Endothelial cell (in vitro differentiated cells): Measurements from ENCODE around the gene NDRG3. TPM values are rescaled to one million over a fixed set of nuclear protein-coding genes. Genes with fewer than 3 reads are reported as not detected.
A peak's percentile ranks its signal among the peaks of the same experiment; 100 is the strongest.

Source experiments
- DNase-seq: peaks from one replicate; pipeline ENCODE4 v3.0.0; 2021; ENCODE audit warnings: low spot score
- H3K27ac Mint-ChIP-seq: one replicate; pipeline ENCODE4 v1.8.0; 2021; ENCODE audit warnings: mixed read lengths, inconsistent platforms; ENCODE audit not compliant: unreplicated experiment
- H3K27me3 Mint-ChIP-seq: one replicate; pipeline ENCODE4 v1.8.0; 2021; ENCODE audit warnings: mild to moderate bottlenecking, moderate library complexity, mixed read lengths, inconsistent platforms; ENCODE audit not compliant: unreplicated experiment
- H3K36me3 Mint-ChIP-seq: one replicate; pipeline ENCODE4 v1.8.0; 2021; ENCODE audit warnings: mild to moderate bottlenecking, low read depth, mixed read lengths, inconsistent platforms; ENCODE audit not compliant: unreplicated experiment
- H3K4me1 Mint-ChIP-seq: one replicate; pipeline ENCODE4 v1.8.0; 2021; ENCODE audit warnings: mild to moderate bottlenecking, mixed read lengths, inconsistent platforms; ENCODE audit not compliant: unreplicated experiment
- H3K4me3 Mint-ChIP-seq: one replicate; pipeline ENCODE4 v1.8.0; 2021; ENCODE audit warnings: mild to moderate bottlenecking, mixed read lengths, inconsistent platforms; ENCODE audit not compliant: unreplicated experiment
- H3K9me3 Mint-ChIP-seq: one replicate; pipeline ENCODE4 v1.8.0; 2021; ENCODE audit warnings: mixed read lengths, inconsistent platforms; ENCODE audit not compliant: unreplicated experiment
- CTCF ChIP-seq: fragments of 200-600 bp; sonication (generic); IDR thresholded peaks from one replicate; pipeline ENCODE4 v1.5.0; 2021; ENCODE audit warnings: antibody characterized with exemption; ENCODE audit not compliant: unreplicated experiment
- total RNA-seq: library from RNA; stranded (reverse); fragmentation: NEBNext Ultra II Directional; extraction: Animal tissue kit (Norgen Biotek cat#: 25700); gene quantifications from one replicate; pipeline ENCODE4 v1.2.1, GENCODE V29; 2021; ENCODE audit not compliant: unreplicated experiment

NDRG3 gene
- total RNA-seq, 1 donor from 2014 or later: 14.2 TPM

GRCh38 chr20:36728986-36729385, 16.9 kb downstream of the NDRG3 start:
- H3K27ac Mint-ChIP-seq: no peak overlapping the region
- H3K4me3 Mint-ChIP-seq: no peak overlapping the region
- no peak for DNase-seq
- peaks cover 5% of the 10 kb centered on the region for H3K4me1 Mint-ChIP-seq
- TF ChIP-seq CTCF: no peak
- H3K27me3 Mint-ChIP-seq: peaks cover 2% of the 10 kb centered on the region
- no peaks in the 10 kb centered on the region for H3K9me3 Mint-ChIP-seq
- no peaks in the 10 kb centered on the region for H3K36me3 Mint-ChIP-seq

- DNase-seq: no peak
- H3K4me3 Mint-ChIP-seq: no peak overlapping the region
- no peaks in the 10 kb centered on the region for H3K36me3 Mint-ChIP-seq
- peaks cover 2% of the 10 kb centered on the region for H3K27me3 Mint-ChIP-seq
- H3K27ac Mint-ChIP-seq: no peak overlapping the region
- no peak for TF ChIP-seq CTCF
- H3K4me1 Mint-ChIP-seq: no peaks in the 10 kb centered on the region
- no peaks in the 10 kb centered on the region for H3K9me3 Mint-ChIP-seq
Measured at GRCh38 chr20:36726168-36726567, 19.7 kb downstream of the NDRG3 start.

- Mint-ChIP-seq H3K9me3 (no peaks in the 10 kb centered on the region), H3K4me1 (no peaks in the 10 kb centered on the region), H3K27me3 (peaks cover 1% of the 10 kb centered on the region), H3K27ac (no peak overlapping the region), H3K36me3 (no peaks in the 10 kb centered on the region), H3K4me3 (no peak overlapping the region)
- DNase-seq: no peak
- no peak for TF ChIP-seq CTCF
Measured at GRCh38 chr20:36720510-36720909, 25.4 kb downstream of the NDRG3 start.

GRCh38 chr20:36717657-36718056, 28.2 kb downstream of the NDRG3 start:
- no peak for TF ChIP-seq CTCF
- Mint-ChIP-seq H3K4me3 (no peak overlapping the region), H3K27me3 (peaks cover 1% of the 10 kb centered on the region), H3K4me1 (no peaks in the 10 kb centered on the region), H3K36me3 (no peaks in the 10 kb centered on the region), H3K27ac (no peak overlapping the region), H3K9me3 (no peaks in the 10 kb centered on the region)
- peak; percentile 8 for DNase-seq

DNA sequence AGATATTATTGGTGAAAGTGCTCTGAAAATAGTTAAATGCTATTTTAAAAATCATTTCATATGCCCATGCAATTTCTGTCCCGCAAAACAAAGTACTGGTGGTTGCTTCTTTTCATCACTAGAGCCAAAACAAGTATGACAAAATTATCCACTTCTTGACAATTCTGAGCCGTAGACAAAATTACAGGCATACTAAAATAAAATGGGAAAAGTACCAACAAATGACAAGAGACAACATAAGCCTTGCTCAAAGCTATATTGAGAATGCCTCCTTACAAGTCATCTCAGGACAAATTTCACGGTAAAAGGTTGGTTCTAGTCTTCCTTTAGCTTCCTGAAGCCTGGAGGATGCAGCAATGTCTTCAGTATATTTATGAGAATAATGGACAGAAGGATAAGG, 28.9 kb downstream of the NDRG3 start:
- no peak overlapping the region for H3K27ac Mint-ChIP-seq
- no peaks in the 10 kb centered on the region for H3K4me1 Mint-ChIP-seq
- no peak for DNase-seq
- TF ChIP-seq CTCF: no peak
- no peak overlapping the region for H3K4me3 Mint-ChIP-seq
- H3K27me3 Mint-ChIP-seq: peaks cover 1% of the 10 kb centered on the region
- H3K9me3 Mint-ChIP-seq: no peaks in the 10 kb centered on the region
- H3K36me3 Mint-ChIP-seq: no peaks in the 10 kb centered on the region
